Stimulated activated CD8-positive, alpha-beta memory T cell treated with anti-CD3 and anti-CD28 coated beads, Interleukin-2, amount 100 ng/mL, for 48 hours (primary cell): ENCODE measurements around the gene MAPK8IP2.

Experiments used
- DNase-seq, 2 donors: peaks; one replicate each; pipeline ENCODE4 v3.0.0-alpha.2; 2020; ENCODE audit warnings: low read depth in 2 of 2

Gene MAPK8IP2

DNA sequence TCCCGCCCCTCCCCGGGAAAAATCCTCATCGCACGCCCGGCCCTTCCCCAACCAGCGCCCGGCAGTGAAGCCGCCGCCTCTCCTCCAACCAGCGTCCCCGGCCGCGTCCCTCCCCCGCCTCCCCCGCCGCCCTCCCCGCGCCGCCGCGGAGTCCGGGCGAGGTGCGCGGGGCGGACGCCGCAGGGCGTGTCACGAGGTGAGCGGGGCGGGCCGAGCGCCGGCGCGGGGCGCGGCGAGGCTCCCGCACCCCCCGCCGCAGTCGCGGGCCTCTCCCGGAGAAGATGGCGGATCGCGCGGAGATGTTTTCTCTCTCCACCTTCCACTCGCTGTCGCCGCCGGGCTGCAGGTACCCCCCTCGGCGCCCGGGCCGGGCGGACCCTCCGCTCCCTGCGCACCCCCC lies at the start of gene MAPK8IP2:
TSS of gene MAPK8IP2 (plus strand) at position 256 of the 400 bp plus-strand sequence. CDS start at position 282, 26 bp downstream.
- no peak for DNase-seq

GRCh38 chr22:50551160-50551752 lies 49.3 kb upstream of the MAPK8IP2 start:
- DNase-seq = no peak

DNA sequence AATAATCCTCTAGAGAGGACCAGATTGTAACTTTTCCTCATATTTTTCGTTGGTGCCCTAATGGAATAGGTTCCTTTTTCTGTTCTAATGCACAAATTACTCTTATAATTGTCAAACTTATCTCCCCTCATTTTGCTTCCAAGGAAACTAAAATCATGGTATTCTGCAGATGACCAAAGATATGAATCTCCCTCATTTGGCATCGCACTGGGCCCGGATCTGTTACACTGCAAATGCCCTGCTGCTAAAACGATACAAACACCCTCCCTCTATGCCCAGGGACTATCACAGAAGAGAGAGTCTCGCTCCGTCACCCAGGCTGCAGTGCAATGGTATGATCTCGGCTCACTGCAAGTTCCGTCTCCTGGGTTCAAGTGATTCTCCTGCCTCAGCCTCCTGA lies 47.3 kb upstream of the MAPK8IP2 start:
- no peak for DNase-seq

GRCh38 chr22:50556703-50557102 lies 43.9 kb upstream of the MAPK8IP2 start:
- no peak for DNase-seq

GRCh38 chr22:50560034-50560433 lies 40.6 kb upstream of the MAPK8IP2 start:
- DNase-seq = no peak

GRCh38 chr22:50561401-50562358 lies 38.9 kb upstream of the MAPK8IP2 start:
- no peak for DNase-seq

DNA sequence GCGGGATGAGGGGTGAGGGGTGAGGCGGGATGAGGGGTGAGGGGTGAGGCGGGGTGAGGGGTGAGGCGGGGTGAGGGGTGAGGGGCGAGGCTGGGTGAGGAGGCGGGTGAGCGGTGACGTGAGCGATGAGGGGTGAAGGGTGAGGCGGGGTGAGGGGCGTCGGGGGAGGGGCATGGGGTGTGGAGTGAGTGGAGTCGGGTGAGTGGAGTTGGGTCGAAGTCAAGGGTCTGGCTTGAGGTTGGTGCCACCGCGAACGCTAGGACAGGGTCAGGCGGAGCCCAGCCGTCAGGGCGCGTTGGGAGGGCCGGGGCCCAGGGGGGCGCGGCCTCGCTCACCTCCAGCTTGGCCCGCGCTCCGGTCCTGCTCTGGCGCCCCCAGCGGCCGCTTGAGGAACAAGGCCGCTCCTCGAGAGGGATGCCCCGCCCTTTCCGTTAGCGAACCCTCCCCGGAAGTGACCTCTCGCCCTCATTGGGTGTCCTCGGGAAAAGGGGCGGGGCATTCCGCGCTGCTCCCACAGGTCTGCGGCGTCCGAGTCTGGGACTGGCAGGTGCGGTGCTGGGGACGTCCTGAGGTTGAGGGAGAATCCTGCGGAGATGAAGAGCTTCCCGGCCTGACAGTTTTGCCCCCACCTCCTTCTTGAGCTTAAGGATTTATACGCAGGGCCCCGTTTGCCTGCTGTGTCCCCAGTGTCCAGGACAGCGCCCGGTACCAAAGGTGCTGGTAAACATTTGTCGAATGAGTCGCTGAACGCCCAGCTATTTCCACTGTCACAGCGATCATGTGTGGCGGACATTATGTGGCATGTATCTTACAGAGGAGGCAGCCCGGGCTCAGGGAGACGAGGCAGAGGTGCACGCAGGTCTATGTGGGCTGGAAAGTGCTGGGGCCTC lies 37.8 kb upstream of the MAPK8IP2 start, which contains the start of gene SYCE3:
TSS of gene SYCE3 (minus strand) at position 397 of the 890 bp plus-strand sequence. CDS start 6,514 bp downstream, outside the sequence.
- peak; percentile 96 to 97 for DNase-seq

GRCh38 chr22:50563413-50564160 lies 37.0 kb upstream of the MAPK8IP2 start:
- DNase-seq = no peak

- DNase-seq = no peak
Measured at GRCh38 chr22:50564289-50564688, 36.3 kb upstream of the MAPK8IP2 start.

GRCh38 chr22:50567721-50568252 lies 32.8 kb upstream of the MAPK8IP2 start:
- DNase-seq = no peak

DNA sequence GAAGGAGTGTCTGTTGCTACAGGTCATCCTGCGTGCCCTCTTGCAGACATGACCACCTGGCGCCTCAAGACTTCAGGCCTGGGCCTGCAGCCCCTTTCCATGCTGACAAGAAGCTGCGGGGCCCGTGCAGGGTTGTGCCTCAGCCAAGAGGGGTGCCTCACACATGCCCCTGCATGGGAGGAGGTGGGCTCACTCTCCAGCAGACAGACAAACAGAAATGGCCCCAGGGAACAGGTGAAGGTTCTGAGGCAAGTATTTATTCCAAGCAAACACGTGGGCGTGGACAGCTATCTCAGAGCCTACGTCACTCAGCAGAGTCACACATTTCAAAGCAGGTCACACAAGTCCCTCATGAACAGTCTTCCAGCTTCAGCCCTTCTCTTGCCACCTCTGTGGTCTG lies 32.0 kb upstream of the MAPK8IP2 start:
- DNase-seq = no peak

- DNase-seq = no peak
Measured at GRCh38 chr22:50569041-50569459, 31.5 kb upstream of the MAPK8IP2 start.

DNA sequence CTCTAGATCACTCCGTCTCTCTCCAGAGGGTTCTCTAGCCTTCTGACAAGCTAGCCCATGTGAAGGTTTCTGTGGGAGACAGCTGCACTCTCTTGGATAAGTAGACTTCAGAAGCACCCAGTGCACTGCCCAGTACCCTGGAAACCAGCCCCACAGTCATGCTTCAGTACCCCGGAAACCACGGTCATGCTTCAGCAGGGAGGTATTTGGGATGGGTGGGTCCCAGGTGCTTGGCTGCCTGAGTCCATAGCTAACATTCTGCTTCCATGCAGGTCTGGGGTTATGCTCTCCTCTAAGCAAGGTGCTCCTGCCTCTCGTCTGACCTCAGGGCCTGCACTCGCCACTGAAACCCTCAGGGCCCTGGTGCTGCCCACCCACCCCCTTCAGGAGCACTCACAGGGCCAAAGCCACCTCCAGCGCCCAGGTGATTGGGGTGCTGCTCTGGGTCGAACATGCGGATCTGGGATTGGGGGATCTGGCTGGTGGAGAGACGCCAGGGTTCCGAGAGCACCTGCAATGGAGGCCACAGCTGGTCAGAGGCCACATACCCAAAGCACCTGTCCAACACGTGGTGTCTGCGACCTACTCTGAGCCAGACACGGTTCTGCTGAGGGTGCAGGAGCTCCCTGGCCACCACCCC lies 30.6 kb upstream of the MAPK8IP2 start:
- DNase-seq = no peak

GRCh38 chr22:50570861-50571260 lies 29.7 kb upstream of the MAPK8IP2 start:
- DNase-seq = no peak

- no peak for DNase-seq
Measured at GRCh38 chr22:50571264-50572175, 29.1 kb upstream of the MAPK8IP2 start.

DNA sequence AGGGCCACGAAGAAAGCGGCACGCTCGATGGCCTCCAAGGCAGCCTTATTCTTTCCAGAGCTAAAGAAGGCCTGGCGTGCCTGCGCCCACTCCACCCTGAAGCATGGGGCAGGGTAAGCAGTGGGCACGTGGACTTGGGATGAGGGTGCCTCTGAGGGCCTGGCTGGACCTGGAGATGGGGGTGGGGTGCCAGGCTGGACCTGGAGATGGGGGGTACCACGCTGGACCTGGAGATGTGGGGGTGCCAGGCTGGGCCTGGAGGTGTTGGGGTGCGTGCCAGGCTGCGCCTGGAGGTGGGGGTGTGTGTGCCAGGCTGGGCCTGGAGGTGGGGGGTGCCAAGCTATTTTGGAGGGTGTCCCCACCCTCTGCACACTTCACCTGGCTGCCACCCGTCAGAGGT lies 27.6 kb upstream of the MAPK8IP2 start:
- DNase-seq = no peak

DNA sequence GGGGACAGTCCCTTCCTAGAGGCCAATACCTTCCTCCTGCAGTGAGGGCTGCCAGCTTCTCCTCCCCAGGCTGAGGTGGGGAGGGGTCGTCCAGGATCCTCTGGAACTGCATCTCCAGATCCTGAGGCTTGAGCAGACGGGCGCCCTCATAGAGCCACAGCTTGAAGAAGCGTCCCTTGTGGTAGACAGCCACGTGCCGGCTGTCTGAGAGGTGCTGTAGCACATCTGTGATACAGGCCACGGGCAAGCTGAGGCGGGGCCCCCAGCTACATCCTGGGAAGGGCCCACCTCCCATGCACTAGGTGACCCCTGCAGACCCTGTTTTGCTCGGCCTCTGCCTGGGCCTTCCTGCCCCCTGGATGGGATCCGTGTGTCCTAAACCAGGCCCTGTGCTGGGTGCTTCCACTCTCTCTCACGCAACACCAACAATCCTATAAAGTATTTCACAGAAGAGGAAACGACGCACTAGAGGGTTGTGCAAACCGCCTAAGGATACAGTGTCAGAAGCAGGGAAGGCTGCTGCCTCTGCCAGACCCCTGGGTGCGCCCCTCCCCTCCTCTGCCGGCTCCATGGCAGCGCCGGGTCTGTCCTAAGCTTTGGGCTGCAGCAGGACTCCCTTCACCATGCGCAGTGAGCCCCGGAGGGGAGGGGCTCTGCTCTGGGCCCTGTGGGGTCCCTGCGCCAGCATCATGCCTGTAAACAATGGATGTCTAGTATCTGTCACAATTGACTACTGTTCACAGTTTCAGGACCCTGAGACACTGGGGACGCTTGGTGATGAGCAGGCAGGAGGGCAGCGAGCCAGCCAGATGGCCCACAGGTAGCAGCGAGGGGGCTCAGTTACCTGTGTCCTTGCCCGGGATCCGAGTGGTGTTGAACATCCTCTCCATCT lies 26.9 kb upstream of the MAPK8IP2 start:
- DNase-seq = no peak

GRCh38 chr22:50574383-50574755 lies 26.2 kb upstream of the MAPK8IP2 start:
- DNase-seq = no peak
